ENCODE data around the gene ABCC2.

Gene ABCC2

DNA sequence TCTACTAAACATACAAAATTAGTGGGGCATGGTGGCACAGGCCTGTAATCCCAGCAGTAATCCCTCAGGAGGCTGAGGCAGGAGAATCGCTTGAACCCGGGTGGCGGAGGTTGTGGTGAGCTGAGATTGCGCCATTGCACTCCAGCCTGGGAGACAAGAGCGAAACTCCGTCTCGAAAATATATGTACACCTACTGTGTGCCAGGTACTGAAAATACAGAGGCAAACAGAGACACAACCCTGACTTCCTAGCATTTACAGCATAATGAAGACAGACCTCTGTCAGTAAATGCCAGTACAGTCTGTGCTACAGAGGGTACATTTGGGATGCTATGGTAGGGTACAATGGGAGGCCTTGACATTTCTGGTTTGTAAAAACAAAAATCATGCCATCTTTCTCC lies 66.6 kb downstream of the ABCC2 start:
- no peak for DNase-seq (ENCODE audit: low spot score)
- TF ChIP-seq, protein P1, sequence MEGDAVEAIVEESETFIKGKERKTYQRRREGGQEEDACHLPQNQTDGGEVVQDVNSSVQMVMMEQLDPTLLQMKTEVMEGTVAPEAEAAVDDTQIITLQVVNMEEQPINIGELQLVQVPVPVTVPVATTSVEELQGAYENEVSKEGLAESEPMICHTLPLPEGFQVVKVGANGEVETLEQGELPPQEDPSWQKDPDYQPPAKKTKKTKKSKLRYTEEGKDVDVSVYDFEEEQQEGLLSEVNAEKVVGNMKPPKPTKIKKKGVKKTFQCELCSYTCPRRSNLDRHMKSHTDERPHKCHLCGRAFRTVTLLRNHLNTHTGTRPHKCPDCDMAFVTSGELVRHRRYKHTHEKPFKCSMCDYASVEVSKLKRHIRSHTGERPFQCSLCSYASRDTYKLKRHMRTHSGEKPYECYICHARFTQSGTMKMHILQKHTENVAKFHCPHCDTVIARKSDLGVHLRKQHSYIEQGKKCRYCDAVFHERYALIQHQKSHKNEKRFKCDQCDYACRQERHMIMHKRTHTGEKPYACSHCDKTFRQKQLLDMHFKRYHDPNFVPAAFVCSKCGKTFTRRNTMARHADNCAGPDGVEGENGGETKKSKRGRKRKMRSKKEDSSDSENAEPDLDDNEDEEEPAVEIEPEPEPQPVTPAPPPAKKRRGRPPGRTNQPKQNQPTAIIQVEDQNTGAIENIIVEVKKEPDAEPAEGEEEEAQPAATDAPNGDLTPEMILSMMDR (IDR thresholded peaks at IDR 0.05; ENCODE audit: extremely low read depth, insufficient read depth, missing control alignments): no peak
- in situ Hi-C loops (cut with MboI; ENCODE audit: low pct_unique_long_range_greater_than_20kb, low sequenced_read_pairs, unreplicated experiment): loop anchor here (10.0 kb wide), 1 partner anchor 196 kb away; no protein-coding TSS in a partner anchor

DNA sequence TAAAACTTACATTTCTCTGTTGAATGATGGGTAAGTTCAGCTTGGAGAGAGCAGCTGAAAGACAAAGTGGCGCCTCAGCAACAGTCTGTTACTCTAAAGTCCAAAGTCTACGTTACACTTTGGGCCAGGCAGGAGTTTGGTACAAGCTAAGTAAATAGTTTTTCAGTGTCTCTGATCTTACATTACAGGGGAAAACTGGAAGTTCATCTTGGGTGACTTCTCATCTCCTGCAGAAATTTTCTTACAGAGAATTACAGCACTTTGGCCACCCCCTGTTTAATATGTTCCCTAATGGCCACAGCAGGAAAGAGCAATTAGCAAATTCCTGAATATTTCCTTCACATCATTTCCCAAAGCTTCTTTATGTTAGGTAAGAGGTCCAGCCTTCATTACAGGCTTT lies 67.1 kb downstream of the ABCC2 start:
- in situ Hi-C loops (cut with MboI; ENCODE audit: low pct_unique_long_range_greater_than_20kb, low sequenced_read_pairs, unreplicated experiment): loop anchor here (10.0 kb wide), 1 partner anchor 195 kb away; no protein-coding TSS in a partner anchor
- TF ChIP-seq, protein P1 (IDR thresholded peaks at IDR 0.05; ENCODE audit: extremely low read depth, insufficient read depth, missing control alignments): no peak
- DNase-seq (ENCODE audit: low spot score): no peak

DNA sequence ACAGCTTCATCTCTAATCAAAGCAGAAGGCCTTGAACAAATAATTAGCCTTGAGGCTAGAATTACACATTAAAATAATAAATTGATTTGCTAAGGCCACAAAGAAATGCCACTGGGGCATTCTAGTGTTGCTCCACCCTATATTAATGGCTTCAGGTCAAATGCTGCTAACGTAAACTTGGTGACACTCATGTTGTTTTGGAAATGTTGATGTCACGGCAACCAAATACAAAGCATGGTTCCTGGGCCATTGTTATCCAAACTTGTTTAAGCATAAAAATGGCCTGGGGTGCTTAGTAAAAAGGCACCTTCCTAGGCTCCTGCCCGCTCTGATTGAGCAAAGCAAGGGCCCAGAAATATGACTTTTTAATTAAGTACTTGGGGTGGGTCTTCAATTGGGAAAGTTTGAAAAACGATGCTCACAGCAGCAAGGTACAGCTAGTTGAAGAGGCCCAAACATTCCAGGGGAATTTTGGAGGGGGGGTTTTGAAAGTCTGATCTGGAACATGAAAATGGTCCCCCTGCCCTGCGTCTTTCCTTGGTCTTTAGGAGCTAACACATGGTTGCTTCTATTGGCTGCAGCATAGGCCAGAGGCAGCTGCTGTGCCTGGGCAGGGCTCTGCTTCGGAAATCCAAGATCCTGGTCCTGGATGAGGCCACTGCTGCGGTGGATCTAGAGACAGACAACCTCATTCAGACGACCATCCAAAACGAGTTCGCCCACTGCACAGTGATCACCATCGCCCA lies 67.8 kb downstream of the ABCC2 start:
- TF ChIP-seq, protein P1 (IDR thresholded peaks at IDR 0.05; ENCODE audit: extremely low read depth, insufficient read depth, missing control alignments): no peak
- in situ Hi-C loops (cut with MboI; ENCODE audit: low pct_unique_long_range_greater_than_20kb, low sequenced_read_pairs, unreplicated experiment): no loop called here
- DNase-seq (ENCODE audit: low spot score): no peak

DNA sequence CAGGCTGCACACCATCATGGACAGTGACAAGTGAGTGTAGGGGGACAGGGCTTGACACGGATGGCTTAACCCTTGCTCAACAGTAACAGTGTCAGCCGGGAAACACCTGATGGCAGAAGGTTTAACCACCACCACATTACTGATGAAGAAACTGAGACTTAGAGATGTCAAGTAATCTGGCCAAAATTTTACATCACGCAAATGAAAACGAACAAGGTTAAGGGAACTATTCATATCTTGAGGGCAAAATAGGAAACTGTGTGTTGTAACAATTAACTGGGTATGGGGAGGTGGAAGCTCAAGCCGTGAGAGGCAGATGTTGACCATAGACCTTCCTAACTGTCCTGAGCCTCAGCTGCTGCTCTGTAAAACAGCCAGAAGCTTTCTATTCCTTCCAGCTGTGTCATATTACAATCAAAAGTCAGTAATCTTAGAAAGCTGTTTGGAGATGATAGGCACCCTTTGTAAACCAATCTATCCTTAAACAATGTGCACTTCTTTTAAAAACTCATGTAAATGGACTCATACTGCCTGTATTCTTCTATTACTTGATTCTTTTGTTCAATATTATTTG lies 68.4 kb downstream of the ABCC2 start:
- in situ Hi-C loops (cut with MboI; ENCODE audit: low pct_unique_long_range_greater_than_20kb, low sequenced_read_pairs, unreplicated experiment): no loop called here
- TF ChIP-seq, protein P1 (IDR thresholded peaks at IDR 0.05; ENCODE audit: extremely low read depth, insufficient read depth, missing control alignments): no peak
- DNase-seq (ENCODE audit: low spot score): no peak

- in situ Hi-C loops (cut with MboI; ENCODE audit: low pct_unique_long_range_greater_than_20kb, low sequenced_read_pairs, unreplicated experiment): no loop called here
- TF ChIP-seq, protein P1 (IDR thresholded peaks at IDR 0.05; ENCODE audit: extremely low read depth, insufficient read depth, missing control alignments): no peak
- no peak for DNase-seq (ENCODE audit: low spot score)
These were observed 69.4 kb downstream of the ABCC2 start for GRCh38 chr10:99851825-99852224.

DNA sequence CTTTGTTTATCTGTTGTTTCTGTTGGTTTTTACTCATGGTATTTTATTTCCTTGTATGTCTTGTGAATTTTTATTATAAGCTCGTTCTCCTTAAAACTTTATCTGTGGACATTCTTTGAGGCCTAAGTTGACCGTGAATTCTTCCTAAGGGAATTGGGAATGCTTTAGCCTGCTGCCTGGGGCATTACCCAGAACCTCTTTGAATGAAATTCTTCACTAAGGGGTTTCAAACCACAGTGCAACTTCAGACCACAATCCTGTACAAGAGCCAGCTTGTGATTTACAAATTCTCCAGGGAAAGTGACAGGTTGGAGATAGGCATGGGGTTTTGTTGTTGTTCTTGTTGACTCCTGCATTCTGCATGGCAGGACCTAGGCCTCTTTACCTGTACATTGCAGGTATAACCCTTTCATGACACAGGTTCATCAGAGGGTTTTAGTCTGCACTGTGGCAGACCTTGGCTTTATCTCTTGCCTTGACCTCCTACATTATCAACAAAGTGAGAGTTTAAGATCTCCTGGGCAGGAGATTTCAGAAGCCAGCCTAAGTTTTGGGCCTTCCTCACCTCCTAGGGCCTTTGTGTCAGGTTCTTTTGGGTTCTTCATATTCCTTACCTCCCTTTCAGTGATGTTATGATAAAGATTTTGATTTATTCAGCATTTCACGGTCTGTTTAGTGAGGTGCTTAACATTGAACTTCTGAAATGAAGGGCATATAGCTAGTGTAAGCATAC lies 70.2 kb downstream of the ABCC2 start:
- no peak for DNase-seq (ENCODE audit: low spot score)
- TF ChIP-seq, protein P1 (IDR thresholded peaks at IDR 0.05; ENCODE audit: extremely low read depth, insufficient read depth, missing control alignments): no peak
- in situ Hi-C loops (cut with MboI; ENCODE audit: low pct_unique_long_range_greater_than_20kb, low sequenced_read_pairs, unreplicated experiment): no loop called here

All from GM13977 (cell line).